ENCODE results near the gene CEACAM4.

The CEACAM4 gene

GRCh38 chr19:41617941-41618730 is 8.7 kb downstream of the CEACAM4 start:
- DNase-seq (ENCODE audit: low spot score): no peak

GRCh38 chr19:41616792-41617621 is 9.9 kb downstream of the CEACAM4 start:
- DNase-seq (ENCODE audit: low spot score): no peak

- DNase-seq (ENCODE audit: low spot score): no peak
Observed at GRCh38 chr19:41615207-41615606, 11.7 kb downstream of the CEACAM4 start.

GRCh38 chr19:41612483-41612882 is 14.4 kb downstream of the CEACAM4 start:
- DNase-seq (ENCODE audit: low spot score): no peak

GRCh38 chr19:41610789-41611188 is 16.1 kb downstream of the CEACAM4 start:
- DNase-seq (ENCODE audit: low spot score): no peak

GRCh38 chr19:41607668-41608067 is 19.2 kb downstream of the CEACAM4 start:
- DNase-seq (ENCODE audit: low spot score): no peak

- no peak for DNase-seq (ENCODE audit: low spot score)
Observed at GRCh38 chr19:41606215-41606837, 20.5 kb downstream of the CEACAM4 start.

- DNase-seq (ENCODE audit: low spot score): no peak
Observed at GRCh38 chr19:41604831-41605230, 22.0 kb downstream of the CEACAM4 start.

GRCh38 chr19:41601771-41602170 is 25.1 kb downstream of the CEACAM4 start:
- DNase-seq (ENCODE audit: low spot score): no peak

GRCh38 chr19:41599175-41599966 is 27.5 kb downstream of the CEACAM4 start:
- no peak for DNase-seq (ENCODE audit: low spot score)

- peak; percentile 76 for DNase-seq (ENCODE audit: low spot score)
Observed at GRCh38 chr19:41597600-41598041, 29.3 kb downstream of the CEACAM4 start.

GRCh38 chr19:41595890-41596280 is 31.0 kb downstream of the CEACAM4 start:
- no peak for DNase-seq (ENCODE audit: low spot score)

GRCh38 chr19:41595258-41595889 is 31.5 kb downstream of the CEACAM4 start:
- DNase-seq (ENCODE audit: low spot score): peak; percentile 72

- DNase-seq (ENCODE audit: low spot score): no peak
Observed at GRCh38 chr19:41591951-41592562, 34.8 kb downstream of the CEACAM4 start.

GRCh38 chr19:41590936-41591335 is 35.9 kb downstream of the CEACAM4 start:
- no peak for DNase-seq (ENCODE audit: low spot score)

GRCh38 chr19:41589371-41589770 is 37.5 kb downstream of the CEACAM4 start:
- no peak for DNase-seq (ENCODE audit: low spot score)

- DNase-seq (ENCODE audit: low spot score): no peak
Observed at GRCh38 chr19:41588497-41589209, 38.2 kb downstream of the CEACAM4 start.

GRCh38 chr19:41587838-41588210 is 39.0 kb downstream of the CEACAM4 start:
- no peak for DNase-seq (ENCODE audit: low spot score)

- no peak for DNase-seq (ENCODE audit: low spot score)
Observed at GRCh38 chr19:41587101-41587837, 39.6 kb downstream of the CEACAM4 start.

GRCh38 chr19:41586064-41586463 is 40.8 kb downstream of the CEACAM4 start:
- no peak for DNase-seq (ENCODE audit: low spot score)
